ENCODE data around the gene GALE.
"Not testable (repeated sequence)": the region's sequence is repeated elsewhere in the genome, so short reads cannot be mapped to it uniquely, and the experiment has no call there.

Gene GALE

DNA sequence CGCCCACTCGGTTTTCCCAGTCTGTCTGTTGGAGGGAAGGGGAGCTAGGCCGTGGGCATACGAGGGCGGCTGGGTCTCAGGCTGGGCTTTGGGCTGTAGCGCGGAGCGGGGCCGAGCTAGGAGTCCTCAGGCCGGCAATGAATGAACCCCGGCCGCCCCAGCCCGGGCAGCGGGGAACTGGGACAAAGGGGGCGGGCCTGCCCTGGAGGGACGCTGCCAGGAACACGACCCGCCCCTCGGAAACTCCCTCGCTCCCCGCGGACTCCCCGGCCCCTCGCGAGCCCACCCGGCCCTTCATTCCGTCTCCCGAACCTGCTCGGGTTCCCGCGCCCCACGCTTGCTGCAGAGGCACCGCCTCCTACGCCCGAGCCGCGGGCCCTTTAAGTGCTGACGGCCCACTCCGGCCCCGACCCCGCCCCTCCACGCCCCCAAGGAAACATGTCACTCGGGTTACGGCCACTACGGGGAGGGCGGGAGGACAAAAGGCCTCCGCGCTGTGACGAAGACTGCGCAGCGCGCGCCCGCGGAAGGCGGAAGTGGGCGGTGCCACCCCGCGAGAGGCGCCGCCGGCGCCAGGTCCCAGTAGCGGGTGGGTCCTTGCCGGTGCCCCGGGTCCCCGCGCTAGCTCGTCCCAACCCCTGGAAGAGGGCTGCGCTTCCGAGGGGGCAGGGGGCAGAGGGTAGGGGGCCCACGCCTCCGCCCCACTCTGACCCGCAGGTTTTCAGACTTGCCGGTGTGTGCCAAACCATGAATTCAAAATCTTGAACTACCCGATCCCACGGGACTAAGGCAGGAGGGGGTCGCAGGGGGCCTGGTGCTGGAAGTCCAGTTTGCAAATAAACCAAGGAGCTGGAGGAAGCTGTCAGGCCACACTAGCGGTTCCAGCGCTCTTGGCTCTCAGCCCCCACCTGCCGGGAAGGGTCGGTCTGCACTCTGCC lies at the start of gene GALE:
GALE (minus strand) TSS at position 355 of the 938 bp plus-strand sequence. CDS start 1,747 bp downstream, outside the sequence.
- peak; percentile 94 for DNase-seq (ENCODE audit: low spot score)

DNA sequence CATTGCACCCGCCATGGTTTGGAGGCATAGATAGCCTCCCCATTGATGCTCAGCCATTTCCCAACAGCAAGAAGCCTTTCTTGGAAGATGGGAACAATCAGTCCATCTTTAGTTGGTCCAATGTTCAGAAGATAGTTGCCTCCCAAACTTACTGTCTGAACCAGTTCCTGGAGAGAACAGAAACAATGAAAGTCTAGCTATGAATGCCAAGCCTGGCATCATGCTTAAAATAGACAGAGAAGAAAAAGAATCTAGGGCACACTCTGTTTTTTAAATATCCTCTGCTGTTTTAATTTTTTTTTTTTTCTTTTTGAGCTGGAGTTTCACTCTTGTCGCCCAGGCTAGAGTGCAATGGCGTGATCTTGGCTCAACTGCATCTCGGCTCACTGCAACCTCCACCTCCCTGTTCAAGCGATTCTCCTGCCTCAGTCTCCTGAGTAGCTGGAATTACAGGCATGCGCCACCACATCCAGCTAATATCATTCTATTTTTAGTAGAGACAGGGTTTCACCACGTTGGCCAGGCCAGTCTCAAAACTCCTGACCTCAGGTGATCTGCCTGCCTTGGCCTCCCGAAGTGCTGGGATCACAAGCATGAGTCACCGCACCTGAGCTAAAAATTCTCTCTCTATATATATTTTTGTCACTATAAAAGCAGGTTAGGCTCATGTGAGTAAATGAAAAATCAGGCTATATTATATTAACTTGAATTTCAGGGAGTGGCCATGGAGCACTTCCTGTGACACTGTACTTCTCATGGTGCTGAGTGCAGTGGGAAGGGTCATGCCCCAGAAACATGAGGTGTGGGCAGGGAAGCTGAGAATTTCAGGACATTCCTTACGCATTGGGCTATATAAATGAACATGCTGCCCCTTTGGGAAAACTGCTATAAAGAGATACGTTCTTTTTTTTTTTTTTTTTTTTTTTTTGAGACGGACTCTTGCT lies 48.4 kb upstream of the GALE start:
- no peak for DNase-seq (ENCODE audit: low spot score)

DNA sequence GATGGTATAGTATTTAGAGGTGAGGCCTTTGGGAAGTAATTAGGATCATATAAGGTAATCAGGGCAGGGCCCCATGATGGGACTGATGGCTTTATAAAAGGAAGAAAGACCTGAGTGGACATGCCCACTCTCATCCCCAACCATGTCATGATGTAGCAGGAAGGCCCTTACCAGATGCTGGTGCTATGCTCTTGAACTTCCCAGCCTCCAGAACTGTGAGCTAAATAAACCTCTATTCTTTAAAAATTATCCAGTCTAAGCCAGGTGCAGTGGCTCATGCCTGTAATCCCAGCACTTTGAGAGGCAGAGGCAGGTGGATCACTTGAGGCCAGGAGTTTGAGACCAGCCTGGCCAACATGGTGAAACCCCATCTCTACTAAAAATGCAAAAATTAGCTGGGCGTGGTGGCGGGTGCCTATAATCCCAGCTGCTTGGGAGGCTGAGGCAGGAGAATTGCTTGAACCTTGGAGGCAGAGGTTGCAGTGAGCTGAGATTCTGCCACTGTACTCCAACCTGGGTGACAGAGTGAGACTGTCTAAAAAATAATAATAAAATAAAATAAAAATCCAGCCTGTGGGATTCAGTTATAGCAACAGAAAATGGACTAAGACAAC lies 47.0 kb upstream of the GALE start:
- not testable (repeated sequence) for DNase-seq (ENCODE audit: low spot score)

DNA sequence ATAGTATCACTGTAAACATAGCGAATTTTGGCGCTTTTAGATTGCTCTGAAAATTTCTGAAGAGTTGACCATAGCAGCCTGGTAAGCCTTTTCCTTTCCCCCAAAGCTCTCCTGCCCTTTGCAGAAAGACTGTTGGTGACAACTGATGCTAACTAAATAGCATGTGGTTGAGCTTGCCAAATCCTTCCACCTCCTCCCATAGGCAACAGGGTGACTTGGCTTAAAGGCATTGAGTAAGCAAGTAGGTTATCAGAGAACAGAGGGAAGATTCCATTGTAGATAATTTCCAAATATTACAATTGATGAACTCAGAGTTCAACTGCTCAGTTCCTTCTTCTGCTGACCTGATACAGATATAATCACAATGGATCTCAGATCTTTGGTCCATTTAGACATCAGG lies 44.6 kb upstream of the GALE start:
- DNase-seq (ENCODE audit: low spot score): no peak

DNA sequence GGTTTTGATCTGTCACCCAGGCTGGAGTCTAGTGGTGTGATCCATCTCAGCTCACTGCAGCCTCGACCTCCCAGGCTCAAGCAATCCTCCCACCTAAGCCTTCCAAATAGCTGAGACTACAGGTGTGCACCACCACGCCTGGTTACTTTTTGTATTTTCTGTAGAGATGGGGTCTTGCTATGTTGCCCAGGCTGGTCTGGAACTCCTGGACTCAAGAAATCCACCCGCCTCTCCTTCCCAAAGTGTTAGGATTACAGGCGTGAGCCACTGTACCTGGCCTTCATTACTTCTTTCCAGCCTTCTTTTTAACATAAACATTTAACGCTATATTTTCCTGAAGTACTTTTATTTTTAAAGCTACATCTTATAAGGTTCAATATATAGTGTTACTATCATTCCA lies 43.1 kb upstream of the GALE start:
- DNase-seq (ENCODE audit: low spot score): no peak

DNA sequence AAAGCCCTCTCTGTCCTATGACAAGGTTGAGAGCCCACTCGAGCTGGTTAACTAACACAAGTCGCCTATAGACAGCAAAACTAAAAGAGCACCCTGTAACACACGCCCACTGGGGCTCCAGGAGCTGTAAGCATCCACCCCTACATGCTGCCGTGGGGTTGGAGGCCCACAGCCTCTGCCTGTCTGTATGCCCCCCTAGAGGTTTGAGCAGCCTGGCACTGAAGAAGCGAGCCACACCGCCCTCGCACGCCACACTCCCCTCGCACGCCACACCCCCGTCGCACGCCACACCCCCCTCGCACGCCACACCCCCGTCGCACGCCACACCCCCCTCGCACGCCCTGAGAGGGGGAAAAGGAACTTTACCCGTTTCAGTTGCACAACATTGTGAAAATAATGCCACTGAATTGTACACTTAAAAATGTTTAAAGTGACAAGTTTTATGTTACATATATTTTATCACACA lies 37.9 kb upstream of the GALE start:
- DNase-seq (ENCODE audit: low spot score): peak; percentile 43

DNA sequence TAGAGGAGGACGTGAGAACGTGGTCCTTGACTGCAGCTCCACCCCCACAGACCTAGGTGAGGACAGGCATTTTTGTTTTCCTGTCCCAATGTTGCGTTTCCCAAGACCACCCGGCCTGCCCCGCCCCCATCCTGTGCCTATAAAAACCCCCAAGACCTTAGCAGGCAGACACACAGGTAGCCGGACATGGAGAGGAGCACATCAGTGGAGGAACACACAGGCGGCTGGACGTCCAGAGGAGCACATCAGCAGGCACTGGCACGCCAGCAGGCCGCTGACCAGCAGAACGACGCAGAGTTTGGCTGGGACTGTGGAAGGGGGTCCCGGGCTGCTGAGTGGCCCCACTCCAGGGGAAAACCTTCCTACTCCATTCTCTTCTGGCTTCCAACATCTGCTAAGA lies 37.4 kb upstream of the GALE start:
- DNase-seq (ENCODE audit: low spot score): no peak

DNA sequence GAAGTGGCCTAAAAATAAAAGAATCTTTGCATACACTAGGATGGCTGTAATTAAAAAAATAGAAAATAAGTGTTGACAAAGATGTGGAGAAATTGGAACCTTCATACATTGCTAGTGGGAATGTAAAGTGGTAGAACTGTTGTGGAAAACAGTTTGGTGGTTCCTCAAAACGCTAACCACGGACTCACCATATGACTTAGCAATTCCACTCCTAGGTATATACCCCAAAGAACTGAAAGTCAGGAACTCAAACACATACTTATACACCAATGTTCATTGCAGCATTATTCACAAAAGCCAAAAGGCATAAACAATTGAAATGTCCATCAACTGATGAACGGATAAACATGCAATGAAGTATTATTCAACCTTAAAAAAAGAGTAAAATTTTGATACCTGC lies 35.5 kb upstream of the GALE start:
- no peak for DNase-seq (ENCODE audit: low spot score)

DNA sequence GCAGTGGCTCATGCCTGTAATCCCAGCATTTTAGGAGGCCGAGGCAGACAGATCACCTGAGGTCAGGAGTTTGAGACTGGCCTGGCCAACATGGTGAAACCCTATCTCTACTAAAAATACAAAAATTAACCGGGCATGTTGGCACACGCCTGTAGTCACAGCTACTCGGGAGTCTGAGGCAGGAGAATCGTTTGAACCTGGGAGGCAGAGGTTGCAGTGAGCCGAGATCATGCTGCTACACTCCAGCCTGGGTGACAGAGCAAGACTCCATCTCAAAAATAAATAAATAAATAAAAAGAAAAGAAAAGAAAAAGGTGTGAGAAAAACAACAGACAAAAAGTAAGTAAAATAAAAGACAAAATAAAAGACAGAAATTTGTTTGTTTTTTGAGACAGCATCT lies 33.6 kb upstream of the GALE start:
- not testable (repeated sequence) for DNase-seq (ENCODE audit: low spot score)

DNA sequence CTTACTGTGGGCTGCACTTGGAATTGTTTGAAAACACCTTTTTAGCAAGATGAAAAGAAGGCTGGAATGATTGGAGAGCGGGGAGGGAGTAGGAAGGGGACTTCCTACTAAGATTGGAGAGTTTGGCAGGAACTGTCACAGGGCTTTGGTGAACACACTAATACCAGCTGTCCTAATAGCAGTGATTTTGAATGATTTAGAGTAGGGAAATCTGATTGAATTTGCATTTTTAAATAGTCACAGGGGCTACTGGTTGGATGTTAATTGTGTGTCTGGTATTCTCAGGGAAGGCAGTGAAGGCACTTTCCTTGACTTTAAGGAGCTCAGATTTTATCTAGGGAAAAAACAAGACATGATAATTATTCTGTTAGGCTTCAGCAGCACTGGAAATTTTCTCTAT lies 27.2 kb upstream of the GALE start:
- no peak for DNase-seq (ENCODE audit: low spot score)

DNA sequence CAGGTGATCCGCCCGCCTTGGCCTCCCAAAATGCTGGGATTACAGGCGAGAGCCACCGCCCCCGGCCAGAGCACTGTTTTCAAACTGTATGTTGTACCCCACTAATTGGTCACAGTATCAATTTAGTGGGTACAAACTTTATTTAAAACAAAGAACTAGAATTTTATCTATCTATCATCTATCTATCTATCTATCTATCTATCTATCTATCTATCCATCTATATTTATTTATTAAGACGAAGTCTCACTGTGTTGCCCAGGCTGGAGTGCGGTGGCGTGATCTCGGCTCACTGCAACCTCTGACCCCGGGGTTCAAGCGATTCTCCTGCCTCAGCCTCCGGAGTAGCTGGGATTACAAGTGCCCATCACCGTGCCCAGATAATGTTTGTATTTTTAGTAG lies 26.0 kb upstream of the GALE start:
- not testable (repeated sequence) for DNase-seq (ENCODE audit: low spot score)

DNA sequence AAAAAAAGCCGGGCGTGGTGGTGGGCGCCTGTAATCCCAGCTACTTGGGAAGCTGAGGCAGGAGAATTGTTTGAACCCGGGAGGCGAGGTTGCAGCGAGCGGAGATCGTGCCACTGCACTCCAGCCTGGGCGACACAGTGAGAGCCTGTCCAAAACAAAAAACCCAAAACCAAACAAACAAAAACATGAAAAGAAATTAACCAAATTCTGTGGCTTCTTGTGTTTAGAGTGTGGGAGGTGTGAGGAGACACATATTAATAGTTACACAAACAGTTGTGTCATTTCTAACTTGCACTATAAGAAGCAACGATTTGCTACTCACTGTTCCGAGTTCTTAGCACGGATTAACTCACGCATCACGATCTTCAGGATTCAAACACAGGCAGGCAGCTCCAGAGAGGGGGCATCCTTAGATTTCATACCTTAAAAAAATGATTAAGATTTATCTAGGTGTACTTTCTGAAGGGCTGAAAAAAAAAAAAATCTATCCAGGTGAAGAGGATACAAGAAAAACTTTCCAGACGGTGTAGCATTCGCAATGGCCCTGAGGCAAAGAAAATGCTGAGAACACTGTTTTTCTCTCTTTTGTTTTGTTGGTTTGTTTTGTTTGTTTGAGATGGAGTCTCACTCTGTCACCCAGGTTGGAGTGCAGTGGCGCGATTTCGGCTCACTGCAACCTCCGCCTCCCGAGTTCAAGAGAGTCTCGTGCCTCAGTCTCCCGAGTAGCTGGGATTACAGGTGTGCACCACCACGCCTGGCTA lies 25.4 kb upstream of the GALE start:
- DNase-seq (ENCODE audit: low spot score): no peak

DNA sequence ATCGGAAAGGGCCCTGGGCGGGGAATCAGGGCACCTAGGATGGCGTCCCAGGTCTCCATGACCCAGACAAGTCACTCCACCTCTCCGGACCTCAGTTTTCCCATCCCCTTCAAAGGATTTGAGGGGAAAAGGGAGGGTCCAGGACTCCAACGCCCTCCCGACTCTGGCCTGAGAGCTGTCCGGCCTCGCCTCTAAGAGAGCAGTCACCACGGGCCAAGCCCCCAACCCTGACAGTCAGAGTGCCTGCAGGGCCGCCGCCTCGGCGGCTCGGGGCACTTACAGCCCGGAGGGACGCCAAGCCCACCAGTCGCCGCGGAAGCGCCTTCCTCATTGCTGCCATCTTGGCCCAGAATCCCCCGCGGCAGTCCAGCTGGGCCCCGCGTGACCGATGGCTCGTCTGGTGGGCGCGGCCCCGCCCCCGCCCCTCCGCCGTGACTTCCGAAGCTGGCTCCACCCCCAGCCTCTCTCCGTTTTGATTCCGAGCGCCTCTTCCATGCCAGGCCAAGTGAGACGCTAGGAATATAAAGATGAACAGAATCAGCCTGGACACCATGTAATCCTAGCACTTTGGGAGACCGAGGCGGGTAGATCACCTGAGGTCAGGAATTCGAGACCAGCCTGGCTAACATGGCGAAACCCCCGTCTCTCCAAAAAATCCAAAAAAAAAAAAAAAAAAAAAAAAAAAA lies 24.7 kb upstream of the GALE start, which contains the start of gene HMGCL:
HMGCL (minus strand) TSS at position 354 of the 686 bp plus-strand sequence; CDS start at position 340, 14 bp downstream.
- peak; percentile 91 for DNase-seq (ENCODE audit: low spot score)

DNA sequence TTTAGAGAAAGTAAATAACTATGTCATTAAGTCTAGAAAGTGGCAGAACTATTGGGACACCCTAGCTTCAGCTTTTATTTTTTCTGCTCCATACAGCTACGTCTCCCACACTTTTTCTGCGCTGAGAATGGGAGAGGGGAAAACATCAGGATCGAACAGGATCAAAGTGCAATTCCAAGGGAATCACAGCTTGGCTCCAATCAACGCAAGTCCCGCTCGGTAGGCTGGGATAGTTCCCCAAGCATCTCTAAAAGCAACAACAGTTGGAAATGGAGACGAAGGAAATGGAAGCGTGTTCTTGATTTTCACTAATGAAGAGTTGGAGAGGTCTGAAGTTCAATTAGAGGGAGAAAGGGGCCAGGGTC lies 24.1 kb upstream of the GALE start:
- DNase-seq (ENCODE audit: low spot score): peak; percentile 10

DNA sequence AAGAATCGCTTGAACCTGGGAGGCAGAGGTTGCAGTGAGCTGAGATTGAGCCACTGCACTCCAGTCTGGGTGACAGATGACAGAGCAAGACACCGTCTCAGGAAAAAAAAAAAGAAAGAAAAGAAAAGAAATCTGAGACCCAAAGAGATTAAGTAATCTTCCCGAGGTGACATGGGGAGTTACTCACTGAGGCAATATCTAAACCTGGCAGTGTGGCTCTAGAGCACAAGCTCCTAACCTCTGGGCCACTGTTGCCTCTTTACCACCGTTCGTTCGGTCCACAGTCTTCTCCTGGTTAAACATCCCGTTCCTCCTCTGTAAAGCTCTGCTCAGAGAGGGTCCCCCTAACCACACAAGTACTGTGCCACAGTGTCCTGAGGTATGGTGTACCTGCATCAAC lies 23.2 kb upstream of the GALE start:
- DNase-seq (ENCODE audit: low spot score): no peak

DNA sequence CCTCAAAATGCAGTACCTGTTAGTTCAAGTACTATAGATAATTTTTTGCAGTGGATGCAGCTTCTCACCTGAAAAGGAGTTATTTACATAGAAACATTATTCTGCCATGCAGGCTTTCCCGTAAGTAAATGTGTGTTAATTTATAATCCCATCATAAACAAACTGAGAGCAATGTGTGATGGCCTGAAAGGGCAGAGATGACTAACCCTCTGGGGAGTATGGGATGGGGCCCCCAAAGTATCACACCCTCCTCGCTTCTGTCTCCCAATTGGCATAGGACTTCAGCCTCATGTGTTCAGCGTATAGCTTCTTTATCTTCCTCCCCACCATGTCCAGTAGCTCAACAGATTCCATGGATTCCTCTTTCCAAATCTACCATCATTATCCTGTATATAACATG lies 17.1 kb upstream of the GALE start:
- DNase-seq (ENCODE audit: low spot score): no peak

DNA sequence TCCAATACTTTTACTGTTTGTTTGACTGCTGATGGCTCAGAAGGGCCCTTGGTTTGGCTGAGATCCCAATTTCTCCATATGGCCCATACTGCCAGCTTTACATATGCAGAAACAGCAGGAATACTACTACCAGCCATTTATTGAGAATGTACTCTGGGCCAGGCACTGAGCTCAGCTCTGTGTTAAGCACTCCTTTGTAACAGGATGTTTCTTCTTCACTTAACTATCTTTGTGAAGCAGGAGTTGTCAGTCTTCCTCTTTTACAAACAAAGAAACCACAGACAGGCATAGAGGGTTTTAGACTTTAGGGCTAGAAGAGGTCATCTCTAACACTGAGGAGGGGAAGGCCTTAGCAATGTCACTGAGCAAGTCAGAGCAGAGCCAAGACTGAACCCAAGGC lies 16.4 kb upstream of the GALE start:
- DNase-seq (ENCODE audit: low spot score): no peak

DNA sequence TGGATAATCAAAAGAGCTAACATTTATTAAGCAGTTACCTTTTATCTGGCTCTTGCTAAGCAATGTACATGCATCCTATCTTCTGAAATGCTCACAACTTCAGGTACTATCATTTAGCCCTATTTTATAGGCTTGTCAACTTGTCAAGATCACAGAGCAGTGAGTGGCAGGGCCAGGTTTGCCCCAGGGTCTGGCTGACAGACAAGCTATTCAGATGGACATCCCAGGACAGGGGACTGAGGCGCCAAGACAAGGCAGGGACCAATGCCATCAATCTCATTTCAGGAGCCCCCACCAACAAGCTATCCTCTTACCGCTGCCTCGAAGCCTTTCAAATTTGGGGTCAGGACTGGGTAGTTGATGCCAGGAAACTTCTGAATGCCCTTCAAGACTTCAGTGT lies 15.8 kb upstream of the GALE start:
- no peak for DNase-seq (ENCODE audit: low spot score)

DNA sequence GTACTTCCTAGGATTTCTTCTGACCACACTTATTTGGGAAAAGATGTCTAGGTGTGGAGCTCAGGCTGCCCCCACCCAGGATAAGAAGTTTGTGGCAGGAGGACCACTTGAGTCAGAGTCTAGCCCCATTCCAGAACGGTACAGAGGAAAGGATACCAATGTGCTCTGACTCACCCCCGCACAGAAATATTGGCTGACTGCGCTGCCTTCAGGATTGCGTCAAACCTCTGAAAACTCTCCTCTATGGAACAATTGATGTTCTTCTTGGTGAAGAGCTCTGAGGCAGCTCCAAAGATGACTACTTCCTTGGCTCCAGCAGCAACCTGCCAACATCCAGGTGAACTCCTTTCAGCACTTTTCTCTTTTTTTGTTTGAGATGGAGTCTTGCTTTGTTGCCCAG lies 13.5 kb upstream of the GALE start:
- DNase-seq (ENCODE audit: low spot score): no peak

DNA sequence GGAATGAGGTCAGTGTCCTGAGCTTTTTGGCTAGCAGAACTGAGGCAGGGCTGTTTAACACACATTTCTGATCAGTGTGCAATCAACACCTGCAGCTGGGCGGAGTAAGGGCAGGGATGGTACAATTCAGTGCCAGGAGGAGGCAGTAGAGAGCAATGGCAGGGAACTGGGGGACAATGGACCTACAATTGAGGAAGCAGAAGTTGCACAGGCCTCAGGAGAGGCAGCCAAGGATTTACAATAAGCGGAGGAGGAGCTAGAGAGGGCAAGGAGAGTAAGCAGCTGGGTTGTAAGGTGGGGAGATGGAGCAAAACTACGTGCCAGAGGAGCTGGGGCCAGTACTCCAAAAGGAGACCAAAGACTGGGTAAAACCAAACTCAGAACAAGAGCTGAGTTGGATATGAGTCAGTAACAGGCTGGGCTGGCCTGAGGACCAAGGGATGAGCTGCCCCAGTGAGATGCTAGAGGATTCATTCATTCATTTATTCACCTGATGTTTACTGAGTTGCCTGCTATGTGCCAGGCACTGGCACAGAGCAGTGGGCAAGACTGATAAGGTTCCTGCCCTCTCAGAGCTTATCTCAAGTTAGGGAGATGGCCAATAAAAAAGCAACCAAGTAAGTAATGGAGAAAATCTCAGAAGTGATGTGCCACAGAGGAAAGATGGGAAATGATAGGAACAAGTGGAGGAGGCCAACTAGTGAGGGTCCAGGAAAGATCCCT lies 10.4 kb upstream of the GALE start:
- no peak for DNase-seq (ENCODE audit: low spot score)
